Activated CD4-positive, CD25-positive, alpha-beta regulatory T cell treated with anti-CD3 and anti-CD28 coated beads, Interleukin-2, amount 50 U/mL, for 72 hours (primary cell): ENCODE measurements around the gene PRR9.

Experiments
- DNase-seq: peaks from one replicate; pipeline ENCODE4 v3.0.0; 2021

Gene PRR9

GRCh38 chr1:153231363-153231762, 14.0 kb downstream of the PRR9 start:
- DNase-seq: no peak

GRCh38 chr1:153231785-153232184, 14.4 kb downstream of the PRR9 start:
- no peak for DNase-seq

GRCh38 chr1:153232553-153232952, 15.2 kb downstream of the PRR9 start:
- DNase-seq: no peak

- DNase-seq: no peak
These were observed 16.1 kb downstream of the PRR9 start for GRCh38 chr1:153233448-153233847.

- no peak for DNase-seq
These were observed 21.1 kb downstream of the PRR9 start for GRCh38 chr1:153238527-153238926.

- DNase-seq: no peak
These were observed 24.8 kb downstream of the PRR9 start for GRCh38 chr1:153242160-153242559.

GRCh38 chr1:153245466-153245865, 28.1 kb downstream of the PRR9 start:
- DNase-seq: no peak

DNA sequence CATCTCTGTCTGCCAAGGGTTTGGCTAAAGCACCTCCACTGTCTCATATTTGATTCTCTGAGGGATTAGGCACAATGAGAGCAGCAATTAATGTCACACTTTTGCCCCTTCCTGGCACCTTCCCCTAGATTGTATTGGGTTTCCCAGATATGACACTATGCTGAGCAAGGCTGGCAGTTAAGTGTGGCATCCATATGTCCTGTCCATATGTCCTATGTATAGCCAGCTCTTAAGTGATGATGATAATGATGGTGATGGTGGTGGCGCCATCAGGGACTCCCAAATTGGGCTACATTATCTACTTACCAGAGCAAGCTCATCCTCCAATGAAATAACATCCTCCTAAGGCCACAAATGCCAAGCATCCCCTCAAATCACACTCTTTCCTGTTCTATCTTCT, 28.6 kb downstream of the PRR9 start:
- DNase-seq: no peak

DNA sequence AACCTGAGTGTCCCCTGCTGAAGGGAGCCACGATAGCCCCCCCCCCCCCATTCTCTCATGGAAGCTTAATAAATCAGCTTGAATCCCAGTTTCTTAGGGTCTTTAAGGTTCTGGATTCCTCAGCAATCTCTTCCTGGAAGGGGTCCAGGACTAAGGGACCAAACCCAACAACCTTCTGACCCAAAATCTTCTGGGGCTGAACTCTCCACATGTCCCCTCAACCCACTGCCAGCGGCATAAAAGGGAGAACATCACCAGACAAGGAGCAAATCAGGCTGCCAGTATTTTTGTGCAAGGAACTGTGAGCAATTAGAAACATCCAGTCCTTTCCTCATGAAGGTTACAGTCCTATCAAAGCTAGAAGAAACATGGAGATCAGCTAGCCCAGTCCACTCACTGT, 29.4 kb downstream of the PRR9 start:
- no peak for DNase-seq

DNA sequence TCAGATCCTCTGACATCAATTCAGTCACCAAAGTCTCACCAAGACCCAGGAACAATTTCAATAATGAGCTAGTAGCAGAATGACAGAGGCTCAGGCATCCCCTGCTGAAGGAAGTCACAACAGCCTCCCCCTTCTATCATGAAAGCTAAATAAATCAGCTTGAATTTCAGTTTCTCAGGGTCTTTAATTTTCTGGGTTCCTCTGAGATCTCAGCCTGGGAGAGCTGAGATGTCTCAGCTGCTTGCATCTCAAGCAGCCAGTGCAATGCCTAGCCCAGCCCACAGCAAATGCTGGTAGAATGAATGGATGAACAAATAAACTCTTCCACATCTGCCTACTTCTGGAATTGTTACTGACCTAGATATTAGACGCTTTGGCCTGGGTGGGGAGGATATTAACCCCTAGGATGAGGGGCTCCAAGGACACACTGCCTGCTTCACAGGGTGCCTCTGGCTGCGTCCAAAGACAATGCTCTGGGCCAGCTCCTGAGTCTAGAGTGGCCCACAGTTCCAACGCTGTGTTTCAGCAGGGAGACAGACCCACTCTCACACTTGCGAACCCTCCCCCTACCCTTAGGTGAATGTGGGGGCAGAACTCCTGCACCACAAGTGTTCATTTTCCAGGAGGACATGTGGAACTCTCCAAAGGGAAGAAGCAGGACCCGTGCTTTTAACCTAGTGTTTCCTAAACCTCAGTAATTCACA, 30.9 kb downstream of the PRR9 start:
- DNase-seq: no peak

DNA sequence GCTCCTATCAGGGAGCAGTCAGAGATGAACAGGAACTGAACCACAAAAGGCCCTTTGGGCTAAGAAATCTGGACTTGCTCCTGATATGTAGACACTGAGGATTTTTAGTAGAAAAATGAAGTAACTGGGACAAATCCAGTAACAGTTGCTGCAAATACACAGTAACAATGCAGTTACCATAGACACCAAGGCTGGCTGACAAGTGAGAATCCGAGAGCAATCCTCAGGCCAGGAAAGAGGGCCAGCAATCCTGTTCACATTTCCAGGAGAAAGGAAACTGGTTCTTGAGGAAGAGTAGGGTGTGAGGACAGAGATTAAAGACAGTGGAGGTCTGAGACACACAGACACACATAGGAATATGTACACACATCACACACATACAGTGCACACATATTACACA, 32.8 kb downstream of the PRR9 start:
- DNase-seq: no peak

GRCh38 chr1:153251087-153251486, 33.7 kb downstream of the PRR9 start:
- DNase-seq: no peak

DNA sequence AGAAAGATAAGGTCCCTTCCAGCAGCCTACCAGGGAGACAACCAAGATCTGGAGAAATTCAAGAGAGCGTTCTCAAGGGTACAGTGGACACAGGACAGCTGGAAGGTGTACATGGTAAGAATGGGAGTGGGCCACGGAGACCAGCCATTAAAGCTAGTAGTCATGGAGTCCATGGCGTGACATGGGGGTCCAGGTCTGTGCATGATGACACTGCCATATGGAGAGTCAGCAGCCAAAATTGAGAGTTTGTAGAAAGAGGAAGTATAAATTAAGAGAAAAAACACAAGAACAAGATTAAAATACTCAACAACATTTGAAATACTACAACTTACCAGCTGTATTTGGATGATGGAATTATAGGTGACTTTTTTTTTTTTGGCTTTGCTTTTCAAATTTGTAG, 34.2 kb downstream of the PRR9 start:
- DNase-seq: no peak

DNA sequence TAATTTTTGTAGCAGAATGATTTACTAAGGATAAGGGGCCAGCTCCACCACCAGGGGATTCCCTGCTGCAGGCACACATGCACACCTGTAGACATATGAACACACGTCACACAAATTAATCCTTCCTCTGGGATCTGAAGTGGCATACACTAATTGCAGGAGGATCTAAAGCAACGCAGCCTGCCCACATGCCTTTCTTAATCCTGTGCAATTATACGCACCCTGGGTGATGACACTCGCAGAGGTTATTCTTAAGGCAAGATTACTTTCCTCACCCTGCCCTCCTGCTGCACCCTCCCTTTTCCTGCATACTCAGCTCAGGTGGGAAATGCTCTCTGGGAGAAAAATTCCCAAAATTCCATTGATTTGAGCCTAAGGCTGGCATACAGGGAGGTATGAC, 34.6 kb downstream of the PRR9 start:
- no peak for DNase-seq

- no peak for DNase-seq
These were observed 35.7 kb downstream of the PRR9 start for GRCh38 chr1:153253076-153253475.

GRCh38 chr1:153253693-153254092, 36.3 kb downstream of the PRR9 start:
- DNase-seq: no peak

DNA sequence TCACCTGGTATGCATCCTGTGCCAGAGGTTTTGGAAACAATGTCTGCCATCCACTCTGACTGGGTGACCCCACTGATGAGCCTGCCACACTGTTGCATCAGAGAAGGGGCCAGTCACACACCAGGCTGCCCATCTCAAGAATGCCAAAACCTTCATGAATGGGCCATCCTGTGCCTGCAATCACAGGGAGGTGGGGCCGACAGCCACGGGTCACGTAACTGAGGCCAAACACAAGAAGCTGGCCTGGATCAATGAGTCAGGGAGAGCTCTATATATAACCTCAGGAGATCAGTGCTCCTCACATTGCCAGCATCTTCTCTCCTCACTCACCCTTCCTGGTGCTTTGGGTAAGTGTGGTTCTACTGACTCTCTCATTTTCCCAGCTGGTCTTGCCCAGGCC, 42.0 kb downstream of the PRR9 start, which contains the start of gene LORICRIN:
LORICRIN (plus strand) TSS at position 301 of the 400 bp plus-strand sequence. CDS start 1,263 bp downstream, outside the sequence.
- DNase-seq: no peak

- DNase-seq: no peak
These were observed 43.3 kb downstream of the PRR9 start for GRCh38 chr1:153260585-153261280.

DNA sequence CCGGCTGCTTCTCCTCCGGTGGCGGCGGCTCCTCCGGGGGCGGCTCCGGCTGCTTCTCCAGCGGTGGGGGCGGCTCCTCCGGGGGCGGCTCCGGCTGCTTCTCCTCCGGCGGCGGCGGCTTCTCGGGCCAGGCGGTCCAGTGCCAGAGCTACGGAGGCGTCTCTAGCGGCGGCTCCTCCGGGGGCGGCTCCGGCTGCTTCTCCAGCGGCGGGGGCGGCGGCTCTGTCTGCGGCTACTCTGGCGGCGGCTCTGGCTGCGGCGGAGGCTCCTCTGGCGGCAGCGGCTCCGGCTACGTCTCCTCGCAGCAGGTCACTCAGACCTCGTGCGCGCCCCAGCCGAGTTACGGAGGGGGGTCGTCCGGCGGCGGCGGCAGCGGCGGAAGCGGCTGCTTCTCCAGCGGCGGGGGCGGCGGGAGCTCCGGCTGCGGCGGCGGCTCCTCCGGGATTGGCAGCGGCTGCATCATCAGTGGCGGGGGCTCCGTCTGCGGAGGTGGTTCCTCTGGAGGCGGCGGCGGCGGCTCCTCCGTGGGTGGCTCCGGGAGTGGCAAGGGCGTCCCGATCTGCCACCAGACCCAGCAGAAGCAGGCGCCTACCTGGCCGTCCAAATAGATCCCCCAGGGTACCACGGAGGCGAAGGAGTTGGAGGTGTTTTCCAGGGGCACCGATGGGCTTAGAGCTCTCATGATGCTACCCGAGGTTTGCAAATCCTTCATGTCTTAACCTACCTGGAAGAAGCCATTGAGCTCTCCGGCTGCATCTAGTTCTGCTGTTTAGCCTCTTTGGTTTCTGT, 44.1 kb downstream of the PRR9 start:
- DNase-seq: peak; percentile 37

GRCh38 chr1:153262070-153262366, 44.6 kb downstream of the PRR9 start:
- DNase-seq: no peak

GRCh38 chr1:153262462-153263157, 45.2 kb downstream of the PRR9 start:
- DNase-seq: no peak

GRCh38 chr1:153265457-153265856, 48.1 kb downstream of the PRR9 start:
- DNase-seq: no peak
